NB4 (cell line): ENCODE measurements around the gene GALNT2.

Experiments used
- DNase-seq: peaks from one replicate; pipeline ENCODE4 v3.0.0; 2010; ENCODE audit warnings: low read depth
- H3K4me3 ChIP-seq: one replicate; pipeline ENCODE4 v1.5.1; 2011; ENCODE audit warnings: mild to moderate bottlenecking, low read depth, low read length, moderate library complexity
- MYC ChIP-seq: IDR thresholded peaks from 2 replicates; pipeline ENCODE4 v1.6.1; 2011; ENCODE audit warnings: low read depth, low read length
- POLR2A ChIP-seq: IDR thresholded peaks from 2 replicates; pipeline ENCODE4 v1.6.1; 2011; ENCODE audit warnings: mild to moderate bottlenecking; ENCODE audit not compliant: insufficient read length; ENCODE audit errors: extremely low read depth
- TF ChIP-seq, protein P1 (sequence below): IDR thresholded peaks from one replicate; pipeline ENCODE4 v1.5.1; 2012; ENCODE audit warnings: low read depth, low read length
- TF ChIP-seq, protein P2 (sequence below): IDR thresholded peaks from 2 replicates; pipeline ENCODE4 v1.6.1; 2011; ENCODE audit warnings: low read depth, low read length

Gene GALNT2

DNA sequence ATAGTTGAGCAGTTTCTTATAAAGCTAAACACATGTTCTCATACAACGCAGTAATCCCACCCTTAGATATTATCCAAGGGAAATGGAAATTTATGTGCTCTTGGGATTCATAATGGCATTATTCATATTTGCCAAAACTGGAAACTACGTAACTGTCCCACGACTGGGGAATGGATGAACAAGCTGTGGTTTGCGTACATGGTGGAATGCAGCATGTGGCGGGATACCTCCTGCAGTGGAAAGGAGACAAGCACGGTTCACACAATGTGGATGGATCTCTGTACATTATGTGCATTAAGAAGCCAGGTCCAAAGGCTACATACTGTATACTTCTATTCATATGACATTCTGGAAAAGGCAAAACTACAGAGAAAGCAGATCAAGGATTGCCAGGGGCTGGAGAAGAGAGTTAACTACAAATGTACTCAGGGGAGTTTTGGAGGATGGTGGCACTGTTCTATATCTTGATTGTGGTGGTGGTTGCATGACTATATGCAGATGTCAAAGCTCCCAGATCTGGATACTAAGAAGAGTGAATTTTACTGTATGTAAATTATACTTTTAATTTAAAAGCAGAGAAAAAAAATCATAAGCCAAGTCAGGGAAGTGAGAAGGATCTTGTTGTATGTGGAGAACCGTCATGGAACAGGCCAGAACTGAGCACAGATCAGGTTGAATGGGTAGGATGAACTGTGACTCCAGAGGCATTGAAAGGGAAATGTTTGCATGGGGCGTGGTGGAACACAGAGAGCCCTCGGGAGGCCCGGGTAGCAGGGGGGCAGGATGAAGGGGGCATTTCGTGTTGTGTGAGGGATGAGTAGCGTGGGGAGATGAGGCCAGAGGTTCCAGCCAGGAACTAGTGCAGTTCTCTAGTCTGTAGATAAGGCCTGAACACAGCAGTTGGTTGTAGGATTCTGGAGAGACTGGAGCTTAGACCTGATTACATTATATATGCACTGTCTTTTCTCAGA lies 90.7 kb downstream of the GALNT2 start:
- no peak for TF ChIP-seq POLR2A
- no peak for TF ChIP-seq MYC
- TF ChIP-seq, protein P1, sequence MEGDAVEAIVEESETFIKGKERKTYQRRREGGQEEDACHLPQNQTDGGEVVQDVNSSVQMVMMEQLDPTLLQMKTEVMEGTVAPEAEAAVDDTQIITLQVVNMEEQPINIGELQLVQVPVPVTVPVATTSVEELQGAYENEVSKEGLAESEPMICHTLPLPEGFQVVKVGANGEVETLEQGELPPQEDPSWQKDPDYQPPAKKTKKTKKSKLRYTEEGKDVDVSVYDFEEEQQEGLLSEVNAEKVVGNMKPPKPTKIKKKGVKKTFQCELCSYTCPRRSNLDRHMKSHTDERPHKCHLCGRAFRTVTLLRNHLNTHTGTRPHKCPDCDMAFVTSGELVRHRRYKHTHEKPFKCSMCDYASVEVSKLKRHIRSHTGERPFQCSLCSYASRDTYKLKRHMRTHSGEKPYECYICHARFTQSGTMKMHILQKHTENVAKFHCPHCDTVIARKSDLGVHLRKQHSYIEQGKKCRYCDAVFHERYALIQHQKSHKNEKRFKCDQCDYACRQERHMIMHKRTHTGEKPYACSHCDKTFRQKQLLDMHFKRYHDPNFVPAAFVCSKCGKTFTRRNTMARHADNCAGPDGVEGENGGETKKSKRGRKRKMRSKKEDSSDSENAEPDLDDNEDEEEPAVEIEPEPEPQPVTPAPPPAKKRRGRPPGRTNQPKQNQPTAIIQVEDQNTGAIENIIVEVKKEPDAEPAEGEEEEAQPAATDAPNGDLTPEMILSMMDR: no peak
- TF ChIP-seq, protein P2, sequence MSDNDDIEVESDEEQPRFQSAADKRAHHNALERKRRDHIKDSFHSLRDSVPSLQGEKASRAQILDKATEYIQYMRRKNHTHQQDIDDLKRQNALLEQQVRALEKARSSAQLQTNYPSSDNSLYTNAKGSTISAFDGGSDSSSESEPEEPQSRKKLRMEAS: no peak
- DNase-seq: no peak
- H3K4me3 ChIP-seq: no peak overlapping the region

DNA sequence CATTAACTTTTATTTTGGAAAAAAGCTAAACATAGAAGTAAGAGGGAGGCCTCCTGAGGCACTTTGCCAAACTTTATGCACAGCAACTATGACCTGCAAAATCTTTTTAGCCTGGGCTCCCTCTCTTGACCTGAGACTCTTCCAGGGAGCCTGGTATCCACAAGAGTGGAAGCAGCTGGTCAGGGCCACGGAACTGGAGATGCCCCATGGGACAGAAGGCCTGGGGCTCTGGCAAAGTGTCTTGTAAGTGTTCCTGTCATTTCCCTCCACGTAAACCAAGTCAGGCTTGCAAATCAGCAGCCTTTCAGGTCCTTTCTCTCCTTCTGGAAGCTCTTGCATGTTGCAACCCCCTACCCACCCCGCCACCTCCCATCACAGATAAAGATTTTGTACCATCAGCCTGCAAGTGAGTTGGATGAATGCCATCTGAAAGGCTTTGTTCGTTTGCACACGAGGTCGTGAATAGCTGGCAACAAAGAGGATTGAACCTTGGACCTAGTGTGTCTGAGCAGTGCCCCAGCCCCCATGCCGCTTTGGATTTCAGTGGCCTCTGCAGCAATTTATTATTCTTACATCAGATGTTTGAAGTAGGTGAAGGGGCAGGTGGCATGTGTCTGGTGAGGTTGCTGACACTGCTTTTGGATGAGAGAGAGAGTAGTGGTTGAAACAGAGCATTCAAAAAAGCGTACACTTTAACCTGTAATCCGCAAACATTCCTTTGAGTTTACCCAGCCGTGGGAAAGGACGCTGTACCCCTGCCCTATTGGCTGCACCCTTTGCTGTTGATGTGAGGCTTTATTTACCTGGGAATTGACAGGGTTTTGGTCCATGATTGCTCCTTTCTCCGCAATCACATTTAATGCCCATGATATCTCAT lies 91.6 kb downstream of the GALNT2 start:
- TF ChIP-seq, protein P2: no peak
- TF ChIP-seq, protein P1: no peak
- TF ChIP-seq POLR2A (no peak), MYC (no peak)
- DNase-seq: no peak
- no peak overlapping the region for H3K4me3 ChIP-seq

DNA sequence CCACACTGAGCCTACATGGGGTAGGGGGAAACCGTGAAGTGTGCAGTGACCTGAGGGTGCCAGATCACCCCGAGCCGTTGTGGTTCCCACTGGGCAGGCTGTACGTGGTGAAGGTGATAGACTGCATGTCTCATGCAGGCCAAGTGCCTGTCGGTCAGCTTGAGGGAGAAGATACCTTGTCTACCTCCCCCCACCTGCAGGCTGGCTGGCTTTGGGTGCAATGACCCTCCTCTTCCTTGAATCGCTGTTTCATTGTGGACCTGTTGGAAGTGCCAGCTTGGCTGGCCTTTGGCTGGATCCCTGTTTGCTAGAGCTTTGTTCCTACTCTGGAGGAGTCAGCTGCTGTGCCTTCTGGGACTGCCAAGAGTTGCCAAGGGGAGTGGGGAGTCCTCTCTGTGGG lies 92.5 kb downstream of the GALNT2 start:
- no peak for DNase-seq
- no peak for TF ChIP-seq POLR2A
- TF ChIP-seq, protein P1: no peak
- TF ChIP-seq MYC: no peak
- TF ChIP-seq, protein P2: no peak
- no peak overlapping the region for H3K4me3 ChIP-seq

DNA sequence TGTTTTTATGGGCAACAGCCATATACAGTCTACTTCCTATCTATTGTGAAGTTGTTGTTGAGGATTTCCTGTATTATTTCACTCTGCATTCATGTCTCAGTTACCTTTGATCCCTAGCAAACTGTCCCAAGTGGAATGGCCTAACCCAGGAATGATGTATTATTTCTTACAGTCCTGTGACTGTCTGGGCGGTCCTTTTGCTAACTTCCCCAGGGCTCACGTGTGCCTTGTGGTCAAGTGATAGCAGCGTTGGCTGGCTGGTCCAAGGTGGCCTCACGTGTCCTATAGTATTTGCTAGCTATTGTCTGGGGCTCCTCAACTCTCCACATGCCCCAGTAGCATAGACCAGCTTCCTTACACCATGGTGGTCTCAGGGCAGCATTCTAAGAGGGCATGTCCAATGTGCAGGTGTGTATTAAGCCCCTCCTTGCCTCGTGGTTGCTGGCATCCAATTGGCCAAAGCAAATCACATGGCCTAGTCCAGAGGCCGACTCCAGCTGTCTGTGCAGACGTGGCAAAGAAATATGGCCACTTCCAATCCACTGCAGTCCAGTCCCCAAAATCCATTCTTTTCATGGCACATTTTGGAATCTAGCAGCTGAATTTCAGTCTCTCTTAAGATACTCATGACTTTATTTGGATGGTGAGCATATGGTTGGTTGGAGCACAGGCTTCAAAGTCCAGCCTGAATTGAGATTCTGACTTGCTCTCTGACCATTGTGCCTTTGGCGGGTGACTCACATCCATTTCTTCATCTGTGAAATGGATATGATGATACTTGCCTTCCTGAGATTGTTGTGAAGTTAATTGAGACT lies 94.1 kb downstream of the GALNT2 start:
- H3K4me3 ChIP-seq: no peak overlapping the region
- TF ChIP-seq, protein P1: no peak
- no peak for TF ChIP-seq POLR2A
- TF ChIP-seq, protein P2: no peak
- no peak for DNase-seq

DNA sequence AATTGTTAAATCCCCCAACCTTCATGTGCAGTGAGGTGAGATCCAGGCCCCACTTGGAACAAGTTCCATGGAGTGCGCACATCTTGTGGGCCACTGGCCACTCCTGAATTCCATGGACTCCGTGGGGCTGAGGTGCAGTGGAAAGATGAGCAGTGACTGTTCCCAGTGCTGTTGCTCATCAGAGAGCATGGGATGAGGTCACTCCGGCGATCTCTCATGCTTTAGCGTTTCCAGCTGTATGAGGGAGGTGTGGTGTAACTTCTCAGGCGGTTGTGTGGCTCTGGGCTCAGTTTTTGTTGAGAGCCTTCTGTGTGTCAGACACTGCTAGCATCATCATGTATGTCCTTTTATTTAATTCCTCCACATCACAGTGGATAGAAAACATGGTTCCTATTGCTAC lies 96.2 kb downstream of the GALNT2 start:
- DNase-seq: no peak
- TF ChIP-seq, protein P1: no peak
- no peak for TF ChIP-seq POLR2A
- TF ChIP-seq, protein P2: no peak
- TF ChIP-seq MYC: no peak
- H3K4me3 ChIP-seq: no peak overlapping the region
